HG02763 (cell line): ENCODE data around the gene MMGT1.

Source experiments
- ATAC-seq: cut with Tn5 transposase; IDR thresholded peaks from one replicate; pipeline ENCODE4 v1.9.1; 2021; ENCODE audit warnings: mild to moderate bottlenecking, moderate library complexity; ENCODE audit not compliant: unreplicated experiment

The MMGT1 gene

DNA sequence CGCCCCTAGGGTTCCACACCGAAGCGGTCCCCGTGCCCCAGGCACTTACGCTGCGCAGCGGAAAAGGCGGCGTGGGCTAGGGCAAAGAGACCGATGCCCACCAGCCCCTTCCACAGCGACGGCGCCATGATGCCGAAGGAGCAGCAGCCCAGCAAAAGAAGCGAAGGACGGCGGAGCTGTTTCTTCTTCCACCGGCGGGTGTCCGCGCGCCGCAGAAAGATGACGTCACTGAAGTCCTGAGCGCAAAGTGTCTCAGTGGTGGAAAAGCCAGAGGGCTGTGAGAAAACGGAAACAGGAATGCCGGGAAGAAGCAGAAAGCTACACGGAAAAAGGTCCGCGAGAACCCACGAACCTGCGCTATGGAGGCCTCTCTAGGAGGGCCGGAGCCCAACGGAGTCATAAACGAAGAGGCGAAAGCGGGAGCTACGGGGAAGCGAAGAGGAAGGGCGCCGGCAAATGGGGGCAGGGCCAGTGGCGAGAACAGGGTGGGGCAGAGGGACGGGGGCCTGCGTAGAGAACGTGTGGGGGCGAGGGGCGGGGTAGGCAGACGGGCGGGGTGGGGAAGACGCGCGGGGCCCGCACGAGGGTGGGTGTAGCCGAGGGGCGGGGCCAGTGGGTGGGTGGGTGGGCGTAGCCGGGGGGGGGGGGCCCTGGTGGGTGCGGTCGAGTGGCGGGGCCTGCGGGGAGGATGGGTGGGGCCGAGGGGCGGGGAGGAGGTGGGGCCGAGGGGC lies at the start of gene MMGT1:
TSS of gene MMGT1 (minus strand) at position 441 of the 731 bp plus-strand sequence. CDS start at position 128, 313 bp downstream.
- ATAC-seq = peak; percentile 79

GRCh38 chrX:136021903-136022302 lies 48.1 kb upstream of the MMGT1 start:
- no peak for ATAC-seq

GRCh38 chrX:136021160-136021559 lies 47.4 kb upstream of the MMGT1 start:
- ATAC-seq = peak; percentile 73

GRCh38 chrX:136019226-136019625 lies 45.4 kb upstream of the MMGT1 start:
- no peak for ATAC-seq

DNA sequence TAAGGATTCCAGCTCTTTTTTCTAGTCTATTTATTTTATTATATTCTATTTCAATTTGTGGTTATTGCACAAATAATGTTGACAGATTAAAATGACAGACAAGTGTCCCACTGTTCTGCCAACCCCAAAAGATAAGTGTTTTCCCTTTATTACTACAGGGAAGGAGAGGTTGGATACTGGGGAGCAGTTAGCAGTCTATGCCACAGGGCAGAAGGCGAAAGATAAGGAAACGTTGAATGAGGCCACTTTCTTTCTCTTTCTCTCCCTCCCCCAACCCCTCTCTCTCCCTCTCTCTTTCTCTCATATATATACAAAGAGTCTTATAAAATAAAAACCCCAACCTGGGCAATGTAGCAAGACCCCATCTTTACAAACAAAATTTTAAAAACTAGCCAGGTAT lies 43.1 kb upstream of the MMGT1 start:
- no peak for ATAC-seq

DNA sequence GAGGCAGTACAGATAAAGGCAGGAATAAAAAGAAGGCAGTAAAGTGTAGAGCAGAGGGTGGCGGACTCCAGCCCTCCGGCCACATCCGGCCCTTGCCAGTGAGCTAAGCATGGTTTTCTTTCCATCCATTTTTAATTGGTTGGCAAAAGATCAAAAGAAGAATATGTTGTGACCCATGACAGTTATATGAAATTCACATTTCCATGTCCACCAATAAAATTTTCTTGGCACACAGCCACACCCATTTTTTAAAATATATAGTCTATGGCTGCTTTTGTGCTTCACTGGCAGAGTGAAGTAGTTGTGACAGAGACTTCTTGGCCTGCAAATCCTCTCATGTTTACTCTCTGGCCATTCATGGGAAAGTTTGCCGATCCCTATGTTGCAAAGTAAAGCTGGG lies 41.2 kb upstream of the MMGT1 start:
- ATAC-seq = no peak

DNA sequence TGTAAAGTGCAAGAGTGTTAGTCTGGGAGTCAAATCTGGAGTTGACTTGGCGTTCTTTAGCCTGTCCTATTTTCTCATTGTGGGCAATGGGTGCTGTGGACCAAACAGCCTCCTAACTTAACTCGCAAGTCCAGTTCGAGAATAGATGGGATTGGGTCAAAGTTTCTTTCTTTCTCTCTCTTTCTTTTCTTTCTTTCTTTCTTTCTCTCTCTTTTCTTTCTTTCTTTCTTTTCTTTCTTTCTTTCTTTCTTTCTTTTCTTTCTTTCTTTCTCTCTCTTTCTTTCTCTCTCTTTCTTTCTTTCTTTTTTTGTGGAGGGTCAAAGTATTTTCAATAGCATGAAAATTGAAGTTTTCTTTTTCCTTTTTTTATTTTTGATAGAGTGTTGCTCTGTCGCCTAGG lies 14.5 kb upstream of the MMGT1 start:
- ATAC-seq = no peak

DNA sequence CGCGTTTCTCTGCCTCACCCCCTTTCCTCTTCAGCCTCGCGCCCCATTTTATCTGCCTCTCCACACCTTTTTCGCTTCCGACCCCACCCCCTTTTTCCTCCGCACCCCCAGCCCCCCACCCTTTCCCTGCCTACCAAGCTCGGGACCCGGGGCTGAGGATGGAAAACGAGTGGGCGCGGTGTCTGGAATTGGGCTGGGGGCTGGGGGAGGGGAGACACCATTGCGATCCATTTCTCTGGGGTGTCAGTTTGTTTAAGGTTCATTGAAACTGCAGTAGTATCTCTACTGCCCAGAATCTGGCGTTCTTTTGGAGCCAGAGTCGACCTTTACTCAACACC lies 12.2 kb upstream of the MMGT1 start:
- no peak for ATAC-seq

GRCh38 chrX:135985157-135985972 lies 11.6 kb upstream of the MMGT1 start, which contains the start of gene SLC9A6:
Gene SLC9A6, plus strand, starts transcription at chrX:135985435. Its CDS starts 224 bp downstream, at chrX:135985659.
- ATAC-seq = peak; percentile 87

DNA sequence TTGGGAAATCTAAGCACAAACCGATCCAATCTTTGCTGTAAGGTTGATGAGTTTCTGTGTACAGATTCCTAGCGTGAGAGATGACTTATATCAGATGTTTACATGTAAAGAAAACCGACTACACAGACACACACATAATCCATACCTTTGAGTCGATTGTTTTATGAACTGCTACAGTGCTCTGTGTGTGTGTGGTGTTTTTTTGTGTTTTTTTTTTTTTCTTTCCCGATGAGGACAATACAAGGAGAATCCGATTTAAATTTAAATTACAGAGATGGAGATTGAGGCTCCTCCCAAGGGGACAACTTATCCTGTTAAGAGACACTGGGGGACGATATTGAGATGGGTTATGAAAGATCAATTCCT lies 11.0 kb upstream of the MMGT1 start:
- peak; percentile 7 for ATAC-seq

DNA sequence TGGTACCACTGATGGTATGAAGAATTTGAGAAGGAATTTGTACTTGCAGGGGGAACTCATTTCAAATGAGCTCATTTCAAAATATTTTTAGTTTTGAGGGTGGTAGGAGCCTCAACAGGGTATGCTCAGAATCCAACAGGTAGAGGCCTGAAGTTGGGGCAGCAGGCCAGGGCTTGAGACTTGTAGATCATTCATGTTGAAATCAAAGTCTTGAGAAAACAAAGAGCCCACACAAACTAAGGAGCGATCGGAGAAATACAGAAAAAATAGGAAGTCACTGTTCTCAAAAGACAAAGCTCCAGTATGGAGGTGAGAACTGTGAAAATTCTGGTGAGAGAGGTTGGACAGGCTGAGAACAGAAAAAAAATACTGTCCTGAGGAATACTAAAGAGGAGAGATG lies 10.5 kb upstream of the MMGT1 start:
- ATAC-seq = no peak

GRCh38 chrX:135982860-135983259 lies 9.1 kb upstream of the MMGT1 start:
- ATAC-seq = no peak

DNA sequence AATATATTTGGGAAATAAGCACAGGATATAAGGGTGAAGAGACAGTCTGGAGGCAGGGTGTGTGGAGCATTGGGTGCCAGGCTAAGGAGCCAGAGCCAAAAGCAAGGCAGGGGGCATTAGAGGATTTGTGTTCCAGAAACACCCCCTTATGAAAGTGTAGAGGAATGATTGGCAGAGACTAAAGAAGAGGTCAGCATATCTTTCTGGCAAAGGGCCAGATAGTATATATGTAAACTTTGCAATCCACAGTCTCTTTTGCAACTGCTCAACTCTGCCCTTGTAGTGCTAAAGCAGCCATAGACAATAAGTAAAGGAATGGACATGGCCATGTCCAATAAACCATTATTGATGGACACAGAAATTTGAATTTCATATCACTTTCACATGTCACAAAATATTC lies 7.9 kb upstream of the MMGT1 start:
- no peak for ATAC-seq

DNA sequence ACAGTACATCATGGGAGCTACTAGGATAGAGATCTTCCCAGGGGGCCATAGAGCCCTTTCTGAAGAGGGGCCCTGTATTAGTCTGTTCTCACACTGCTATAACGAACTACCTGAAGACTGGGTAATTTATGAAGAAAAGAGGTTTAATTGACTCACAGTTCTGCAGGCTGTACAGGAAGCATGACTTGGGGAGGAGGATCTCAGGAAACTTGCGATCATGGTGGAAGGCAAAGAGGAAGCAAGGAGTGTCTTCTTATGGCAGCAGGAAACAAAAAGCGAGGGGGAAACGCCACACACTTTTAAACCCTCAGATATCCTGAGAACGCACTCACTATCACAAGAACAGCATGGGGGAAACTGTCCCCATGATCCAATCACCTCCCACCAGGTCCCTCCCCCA lies 7.2 kb upstream of the MMGT1 start:
- ATAC-seq = no peak

GRCh38 chrX:135977611-135978010 lies 3.8 kb upstream of the MMGT1 start:
- ATAC-seq = no peak

GRCh38 chrX:135975421-135975820 lies 1.6 kb upstream of the MMGT1 start:
- no peak for ATAC-seq

DNA sequence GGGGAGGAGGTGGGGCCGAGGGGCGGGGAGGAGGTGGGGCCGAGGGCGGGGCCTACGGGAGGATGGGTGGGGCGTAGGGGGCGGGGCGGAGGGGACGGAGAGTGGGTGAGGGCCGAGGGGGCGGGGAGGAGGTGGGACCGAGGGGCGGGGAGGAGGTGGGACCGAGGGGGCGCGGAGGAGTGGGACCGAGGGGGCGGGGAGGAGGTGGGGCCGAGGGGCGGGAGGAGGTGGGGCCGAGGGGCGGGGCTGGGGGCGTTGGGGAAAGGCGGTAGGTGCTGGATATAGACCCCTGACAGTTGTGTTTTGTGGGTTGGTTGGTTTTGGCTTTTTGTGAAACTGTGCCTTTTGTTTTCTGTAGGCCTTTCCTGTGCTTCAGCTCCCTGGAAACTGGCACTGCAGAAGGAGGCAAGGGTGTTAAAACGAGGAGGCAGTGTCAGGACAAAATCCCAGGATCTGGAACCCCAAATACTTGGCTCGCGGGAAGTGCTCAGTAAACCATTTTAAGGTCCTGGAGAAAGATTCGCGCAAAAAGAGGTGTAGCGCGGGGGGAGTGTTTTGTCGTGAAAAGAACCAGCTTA lies 580 bp upstream of the MMGT1 start:
- no peak for ATAC-seq

DNA sequence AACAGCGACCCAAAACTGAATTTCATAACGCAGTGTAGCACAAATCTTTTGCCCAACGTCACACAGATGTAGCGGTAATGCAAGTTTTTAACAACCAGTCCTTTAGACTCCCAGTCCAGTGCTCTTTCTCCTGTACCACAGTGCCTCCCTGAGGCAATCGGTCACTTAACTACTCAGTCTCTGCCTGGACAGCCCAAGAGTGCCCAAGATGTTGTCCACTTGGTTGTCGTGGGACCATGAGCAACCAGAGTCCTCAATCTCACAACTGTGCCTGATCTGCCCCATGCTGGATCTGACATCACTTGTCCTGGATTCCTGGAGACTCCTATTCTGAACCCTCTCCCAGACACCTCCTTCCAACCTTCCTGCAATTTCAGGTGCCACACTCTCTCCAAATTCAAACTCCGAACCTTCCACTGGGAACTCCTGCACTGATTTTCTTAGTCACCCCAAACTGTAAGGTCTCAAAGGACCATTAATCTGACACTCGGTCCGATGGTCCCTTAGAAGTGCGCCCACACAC lies 702 bp downstream of the MMGT1 start:
- ATAC-seq = peak; percentile 25

GRCh38 chrX:135951291-135951690 lies 22.5 kb downstream of the MMGT1 start:
- no peak for ATAC-seq

DNA sequence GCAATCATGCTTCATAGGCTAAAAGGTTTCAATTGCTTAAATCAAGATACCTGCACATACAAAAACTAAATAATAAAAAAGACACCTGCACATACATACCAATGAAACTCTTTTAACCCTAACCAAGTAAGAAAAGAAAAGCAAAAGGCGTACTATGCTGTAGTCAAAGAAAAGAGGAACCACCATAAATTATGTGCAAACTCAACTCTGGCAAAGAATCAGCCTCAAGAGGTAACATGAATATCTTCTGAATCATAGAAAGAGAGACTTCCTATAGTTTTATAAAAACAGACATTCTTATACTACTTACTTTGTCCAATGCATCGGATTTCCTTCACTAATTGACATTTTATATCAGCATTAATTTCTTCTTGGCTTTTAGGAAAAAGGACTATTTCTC lies 29.3 kb downstream of the MMGT1 start:
- ATAC-seq = no peak

- ATAC-seq = peak; percentile 82
Observed at GRCh38 chrX:135931644-135932487, 41.9 kb downstream of the MMGT1 start.
